Thoracic aorta endothelial cell (primary cell): ENCODE results near the gene RAB10. TPM values are rescaled to one million over a fixed set of nuclear protein-coding genes. Genes with fewer than 3 reads are reported as not detected.

Source experiments
- small RNA-seq: library from RNA; depleted of rRNA; stranded (forward); fragments of <200 nt; gene quantifications from one replicate; pipeline ENCODE3, GENCODE V24; 2012
- total RNA-seq: library from RNA; depleted of rRNA; stranded (reverse); fragments of >200 nt; gene quantifications from 2 replicates; pipeline ENCODE4 v1.2.3, GENCODE V29; 2012

RAB10 gene
- total RNA-seq: 150 and 178 TPM in 2 replicates

GRCh38 chr2:26033818-26034636 is at the start of gene RAB10:
Gene RAB10 (plus strand): TSS chr2:26034084. CDS start chr2:26034609, 525 bp downstream.

GRCh38 chr2:26172871-26173775 is 139.2 kb downstream of the RAB10 start, which contains the start of gene GAREM2:
Gene GAREM2 (plus strand): TSS chr2:26173088. CDS start chr2:26173221, 133 bp downstream.

Small RNA genes within 50 kb of the gene (small RNA-seq; reads per million reads assigned to genes)
- gene RNU6-942P (not detected), gene UQCRHP2 (not detected)

Other genes starting within 250 kb of the RAB10 start
- gene ASXL2, start 155.6 kb upstream of the RAB10 start, total RNA-seq: 20.5 and 27.1 TPM in 2 replicates
- gene KIF3C, start 51.6 kb upstream of the RAB10 start, total RNA-seq: 19.2 and 22.2 TPM in 2 replicates
- 1.1 TPM in 2 replicates for gene GAREM2, start 139.0 kb downstream of the RAB10 start, total RNA-seq
- 182 and 188 TPM in 2 replicates for gene HADHA, start 210.5 kb downstream of the RAB10 start, total RNA-seq
- gene HADHB, start 210.9 kb downstream of the RAB10 start, total RNA-seq: 110 and 112 TPM in 2 replicates